OCI-LY7 (cell line): ENCODE results near the gene TRIM38. TPM values are rescaled to one million over a fixed set of nuclear protein-coding genes. Genes with fewer than 3 reads are reported as not detected.
"Not testable (repeated sequence)": the region's sequence is repeated elsewhere in the genome, so short reads cannot be mapped to it uniquely, and the experiment has no call there.

ENCODE experiments used
- BruUV-seq: library from RNA; stranded (reverse); fragments of 400-500 nt; replicated peaks from 2 replicates; lab custom pipeline; 2021; lab: Mats Ljungman, UMichigan
- CTCF ChIA-PET: fragments of 300-600 bp; sonication (Branson Sonifier 250); formaldehyde crosslinking; loops from one replicate; lab custom pipeline; 2022; ENCODE audit warnings: antibody characterized with exemption; ENCODE audit not compliant: unreplicated experiment; lab: Charles Lee
- POLR2A ChIA-PET: fragments of 300-600 bp; sonication (Branson Sonifier 250); formaldehyde crosslinking; loops from one replicate; lab custom pipeline; 2022; ENCODE audit warnings: antibody characterized with exemption; lab: Charles Lee
- DNase-seq: peaks from one replicate; pipeline ENCODE4 v3.0.0-alpha.2; 2015; ENCODE audit warnings: low spot score
- H2AFZ ChIP-seq: fragments of 200-600 bp; sonication (generic), shearing (Covaris generic); 2 replicates; pipeline ENCODE4 v1.6.1; 2014; ENCODE audit warnings: mild to moderate bottlenecking, antibody characterized with exemption, low read length, moderate library complexity
- H3K27ac ChIP-seq: fragments of 200-600 bp; sonication (generic); 2 replicates; pipeline ENCODE4 v1.5.1; 2014; ENCODE audit warnings: mixed run types, low read depth, mild to moderate bottlenecking, moderate library complexity, low read length, inconsistent platforms; ENCODE audit not compliant: poor library complexity, severe bottlenecking
- H3K36me3 ChIP-seq: fragments of 200-600 bp; sonication (generic); 2 replicates; pipeline ENCODE4 v1.6.1; 2014; ENCODE audit warnings: mild to moderate bottlenecking, antibody characterized with exemption, low read length, moderate library complexity, mixed read lengths; ENCODE audit not compliant: insufficient read depth
- H3K4me1 ChIP-seq: fragments of 200-600 bp; sonication (generic); 2 replicates; pipeline ENCODE4 v1.5.1; 2014; ENCODE audit warnings: mild to moderate bottlenecking, low read length; ENCODE audit not compliant: insufficient read depth, poor library complexity, severe bottlenecking
- H3K4me2 ChIP-seq: fragments of 200-600 bp; sonication (generic); 2 replicates; pipeline ENCODE4 v1.6.1; 2014; ENCODE audit warnings: mild to moderate bottlenecking, low read length
- H3K4me3 ChIP-seq: fragments of 200-600 bp; sonication (generic); 2 replicates; pipeline ENCODE4 v1.5.1; 2014; ENCODE audit warnings: mild to moderate bottlenecking, low read depth, low read length; ENCODE audit not compliant: poor library complexity, severe bottlenecking
- H3K79me2 ChIP-seq: fragments of 200-600 bp; sonication (generic); 2 replicates; pipeline ENCODE4 v1.6.1; 2016; ENCODE audit warnings: low read depth, mild to moderate bottlenecking, low read length, moderate library complexity, mixed read lengths; ENCODE audit not compliant: insufficient read depth
- H3K9me2 ChIP-seq: fragments of 200-600 bp; sonication (generic); 2 replicates; pipeline ENCODE4 v1.6.1; 2016; ENCODE audit warnings: mild to moderate bottlenecking, low read length, mixed read lengths; ENCODE audit not compliant: insufficient read depth
- H3K9me3 ChIP-seq: fragments of 200-600 bp; sonication (generic); 2 replicates; pipeline ENCODE4 v1.6.1; 2014; ENCODE audit warnings: mild to moderate bottlenecking, mixed run types, low read length, mixed read lengths
- H4K20me1 ChIP-seq: fragments of 200-600 bp; sonication (generic); 2 replicates; pipeline ENCODE4 v1.6.1; 2014; ENCODE audit warnings: mild to moderate bottlenecking, antibody characterized with exemption, low read length, moderate library complexity, mixed read lengths; ENCODE audit not compliant: insufficient read depth
- CTCF ChIP-seq: fragments of 200-600 bp; sonication (generic); conservative IDR thresholded peaks from 2 replicates; pipeline ENCODE4 v1.5.1; 2014; ENCODE audit warnings: mild to moderate bottlenecking, antibody characterized with exemption, low read length, moderate library complexity, mixed read lengths
- EZH2phosphoT487 ChIP-seq: fragments of 200-600 bp; sonication (generic); IDR thresholded peaks from 2 replicates; pipeline ENCODE4 v1.6.1; 2018; ENCODE audit warnings: low read depth, borderline replicate concordance, mild to moderate bottlenecking, mixed run types, antibody characterized with exemption, low read length, moderate library complexity, mixed read lengths
- intact Hi-C: fragments of 100-400 bp; cut with micrococcal nuclease; formaldehyde crosslinking; loops from one replicate; pipeline ENCODE4 v1.10.0; 2022; ENCODE audit not compliant: unreplicated experiment
- total RNA-seq, 2 experiments: library from RNA; depleted of rRNA in 1 of 2; stranded (reverse); fragments of >200 nt in 1 of 2; shearing (Covaris generic) in 1 of 2; gene quantifications; 2 replicates each; pipeline ENCODE4 v1.2.3, GENCODE V29; 2014 to 2022

The TRIM38 gene
- total RNA-seq, 2 experiments from 2014 or later = 12.8 to 14.8 TPM

- Histone ChIP-seq H3K36me3 (no peaks in the 10 kb centered on the region; the same call in 1 of the 2 replicates), H3K9me3 (no peaks in the 10 kb centered on the region), H3K9me2 (no peaks in the 10 kb centered on the region), H3K27ac (no peak overlapping the region), H3K79me2 (no peaks in the 10 kb centered on the region), H4K20me1 (no peaks in the 10 kb centered on the region), H3K4me1 (no peaks in the 10 kb centered on the region), H3K4me3 (no peak overlapping the region), H2AFZ (no peak overlapping the region), H3K4me2 (no peak overlapping the region)
- intact Hi-C loops = no loop called here
- DNase-seq = no peak
- BruUV-seq = no TSS peak
- TF ChIP-seq EZH2phosphoT487 = no peak
- TF ChIP-seq CTCF = no peak
- POLR2A ChIA-PET = interaction anchor here (0.6 to 2.5 kb wide), 9 partner anchors 10 to 1937 kb away, joined by 3 to 13 read pairs (median 3); a partner anchor contains a TSS
- CTCF ChIA-PET = no interaction called here
Observed at GRCh38 chr6:26006086-26006939, 43.7 kb downstream of the TRIM38 start.

- H3K4me2 ChIP-seq, H3K4me3 ChIP-seq, H3K36me3 ChIP-seq, DNase-seq, H4K20me1 ChIP-seq, intact Hi-C loops, H3K27ac ChIP-seq, H3K9me2 ChIP-seq, H3K79me2 ChIP-seq, BruUV-seq, H3K9me3 ChIP-seq, H3K4me1 ChIP-seq, H2AFZ ChIP-seq, CTCF ChIA-PET: not testable (repeated sequence)
- POLR2A ChIA-PET = interaction anchor here (0.6 to 2.5 kb wide), 7 partner anchors 9 to 34 kb away, joined by 3 to 13 read pairs (median 4); a partner anchor contains a TSS
Observed at GRCh38 chr6:26006940-26007305, 44.3 kb downstream of the TRIM38 start.

GRCh38 chr6:26008470-26008869, 45.9 kb downstream of the TRIM38 start:
- no TSS peak for BruUV-seq

More at GRCh38 chr6:26008470-26008869, 45.9 kb downstream of the TRIM38 start:
- H3K36me3 ChIP-seq = no peaks in the 10 kb centered on the region; the same call in 1 of the 2 replicates
- no peak overlapping the region for H3K4me3 ChIP-seq
- H3K9me3 ChIP-seq = no peaks in the 10 kb centered on the region
- intact Hi-C loops = no loop called here
- no peaks in the 10 kb centered on the region for H3K4me1 ChIP-seq
- POLR2A ChIA-PET = interaction anchor here (2.5 to 6.4 kb wide), 2 partner anchors 12 to 13 kb away, joined by 13 to 43 read pairs; a partner anchor contains a TSS
- DNase-seq = no peak
- no peaks in the 10 kb centered on the region for H4K20me1 ChIP-seq
- H3K4me2 ChIP-seq = no peak overlapping the region
- no peaks in the 10 kb centered on the region for H3K79me2 ChIP-seq
- TF ChIP-seq EZH2phosphoT487 = no peak
- TF ChIP-seq CTCF = no peak
- no peaks in the 10 kb centered on the region for H3K9me2 ChIP-seq
- H2AFZ ChIP-seq = no peak overlapping the region
- CTCF ChIA-PET = no interaction called here
- H3K27ac ChIP-seq = no peak overlapping the region
